ENCODE data around the gene INSC. TPM values are rescaled to one million over a fixed set of nuclear protein-coding genes. Genes with fewer than 3 reads are reported as not detected.

Gene INSC
- total RNA-seq, 1 experiment from 2014 or later = 0.17 TPM

DNA sequence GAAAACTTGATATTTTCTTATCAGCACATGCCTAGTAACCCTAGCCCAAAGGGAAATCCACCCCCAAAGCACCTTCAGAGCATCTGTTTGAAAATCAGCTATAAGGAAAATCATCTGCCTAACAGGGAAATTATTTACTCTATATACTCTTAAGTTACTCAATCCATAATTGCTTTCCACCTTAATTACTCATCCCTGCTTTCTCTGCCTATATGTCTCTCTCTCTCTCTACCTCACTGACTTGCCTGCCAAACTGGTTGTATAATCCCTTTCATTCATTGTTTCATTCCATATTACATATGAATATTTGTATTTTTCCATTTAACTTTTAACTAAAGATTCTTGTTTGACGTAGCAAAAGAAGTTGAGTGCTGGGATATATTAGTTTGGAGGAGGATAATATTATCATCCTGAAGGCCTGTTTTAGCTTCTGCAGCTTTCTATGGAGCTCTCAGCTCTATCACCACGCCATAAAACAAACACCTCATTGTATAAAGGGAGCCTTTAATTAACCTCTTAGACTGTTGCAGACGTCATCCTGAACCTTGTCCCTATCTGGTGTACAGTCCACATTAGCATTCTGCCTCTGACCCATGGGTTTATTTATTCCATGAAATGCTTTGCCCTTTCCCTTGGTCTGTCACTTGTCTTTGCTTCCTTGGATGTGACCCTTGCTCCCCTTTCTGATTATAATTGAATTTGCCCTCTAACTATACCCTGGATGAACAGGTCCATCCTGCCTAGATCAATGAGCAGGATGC lies 98.9 kb downstream of the INSC start:
- DNase-seq (ENCODE audit: low read depth, low spot score) (no peak), ATAC-seq (no peak)
- H3K27ac ChIP-seq (ENCODE audit: low read depth, low read length) = no peak overlapping the region
- no peaks in the 10 kb centered on the region for H3K27me3 ChIP-seq (ENCODE audit: insufficient read depth, low read length)
- CTCF ChIA-PET = interaction anchor here (1.2 kb wide), 1 partner anchor 305 kb away, joined by 3 read pairs; no protein-coding TSS in a partner anchor
- no peaks in the 10 kb centered on the region for H3K4me1 ChIP-seq (ENCODE audit: control insufficient read depth in 1 of 2, insufficient read depth in 2 of 2, low read length in 2 of 2)
- POLR2A ChIA-PET = no interaction called here
- H3K9me2 ChIP-seq (ENCODE audit: insufficient read depth) = no peaks in the 10 kb centered on the region
- no peak overlapping the region for H3K4me3 ChIP-seq (replicated peaks in 1 of 2; ENCODE audit: low read depth in 1 of 2, low read length in 2 of 2)
- intact Hi-C loops (cut with micrococcal nuclease) = no loop called here
- H3K36me3 ChIP-seq (ENCODE audit: control insufficient read depth in 1 of 2, insufficient read depth in 2 of 2, low read length in 2 of 2) = no peaks in the 10 kb centered on the region
- H3K9me3 ChIP-seq (ENCODE audit: control insufficient read depth in 1 of 2, insufficient read depth in 1 of 2, low read depth in 1 of 2, low read length in 2 of 2) = no peaks in the 10 kb centered on the region
- RAD21 ChIA-PET (ENCODE audit: low non-redundant PET in 1 of 2, low total read pairs in 2 of 2, uncharacterized antibody in 2 of 2, unreplicated experiment in 2 of 2) = no interaction called here
- H3K79me2 ChIP-seq (ENCODE audit: insufficient read depth, low read length) = no peaks in the 10 kb centered on the region
- no peak overlapping the region for H2AFZ ChIP-seq (ENCODE audit: low read depth, low read length, poor library complexity, severe bottlenecking)
- TF ChIP-seq RAD21 (IDR thresholded peaks at IDR 0.05; ENCODE audit: low read depth) = no peak
- no peak for TF ChIP-seq ZNF274 (IDR thresholded peaks at IDR 0.05; ENCODE audit: low read depth, low read length)
- BruUV-seq (replicated peaks) = no TSS peak
- H3K9ac ChIP-seq (ENCODE audit: low read length) = no peak overlapping the region
- H4K20me1 ChIP-seq (ENCODE audit: insufficient read depth) = no peaks in the 10 kb centered on the region
- no peak overlapping the region for H3K4me2 ChIP-seq (ENCODE audit: low read length)

DNA sequence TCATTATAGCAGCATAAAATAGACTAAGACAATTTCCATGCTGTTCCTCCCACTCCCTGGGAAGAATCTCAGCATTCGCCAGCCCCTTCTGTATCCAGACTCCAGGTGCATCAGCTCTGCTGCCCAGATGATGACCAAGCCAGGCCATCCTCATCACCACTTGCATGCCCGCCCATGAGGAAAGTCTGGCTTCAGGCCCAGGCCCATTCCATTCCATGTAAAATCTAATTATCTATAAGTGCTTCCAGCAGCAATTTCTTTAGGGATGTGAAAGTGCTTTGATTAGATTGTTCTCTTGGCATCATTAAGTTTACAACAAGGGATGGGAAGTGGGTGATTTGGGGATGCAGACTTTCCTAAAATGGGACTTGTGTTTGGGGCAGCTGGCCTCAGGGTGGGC lies 100.3 kb downstream of the INSC start:
- H3K4me2 ChIP-seq (ENCODE audit: low read length) = no peak overlapping the region
- H3K79me2 ChIP-seq (ENCODE audit: insufficient read depth, low read length) = no peaks in the 10 kb centered on the region
- H3K27me3 ChIP-seq (ENCODE audit: insufficient read depth, low read length) = no peaks in the 10 kb centered on the region
- ATAC-seq (no peak), DNase-seq (ENCODE audit: low read depth, low spot score) (no peak)
- TF ChIP-seq, protein P1, sequence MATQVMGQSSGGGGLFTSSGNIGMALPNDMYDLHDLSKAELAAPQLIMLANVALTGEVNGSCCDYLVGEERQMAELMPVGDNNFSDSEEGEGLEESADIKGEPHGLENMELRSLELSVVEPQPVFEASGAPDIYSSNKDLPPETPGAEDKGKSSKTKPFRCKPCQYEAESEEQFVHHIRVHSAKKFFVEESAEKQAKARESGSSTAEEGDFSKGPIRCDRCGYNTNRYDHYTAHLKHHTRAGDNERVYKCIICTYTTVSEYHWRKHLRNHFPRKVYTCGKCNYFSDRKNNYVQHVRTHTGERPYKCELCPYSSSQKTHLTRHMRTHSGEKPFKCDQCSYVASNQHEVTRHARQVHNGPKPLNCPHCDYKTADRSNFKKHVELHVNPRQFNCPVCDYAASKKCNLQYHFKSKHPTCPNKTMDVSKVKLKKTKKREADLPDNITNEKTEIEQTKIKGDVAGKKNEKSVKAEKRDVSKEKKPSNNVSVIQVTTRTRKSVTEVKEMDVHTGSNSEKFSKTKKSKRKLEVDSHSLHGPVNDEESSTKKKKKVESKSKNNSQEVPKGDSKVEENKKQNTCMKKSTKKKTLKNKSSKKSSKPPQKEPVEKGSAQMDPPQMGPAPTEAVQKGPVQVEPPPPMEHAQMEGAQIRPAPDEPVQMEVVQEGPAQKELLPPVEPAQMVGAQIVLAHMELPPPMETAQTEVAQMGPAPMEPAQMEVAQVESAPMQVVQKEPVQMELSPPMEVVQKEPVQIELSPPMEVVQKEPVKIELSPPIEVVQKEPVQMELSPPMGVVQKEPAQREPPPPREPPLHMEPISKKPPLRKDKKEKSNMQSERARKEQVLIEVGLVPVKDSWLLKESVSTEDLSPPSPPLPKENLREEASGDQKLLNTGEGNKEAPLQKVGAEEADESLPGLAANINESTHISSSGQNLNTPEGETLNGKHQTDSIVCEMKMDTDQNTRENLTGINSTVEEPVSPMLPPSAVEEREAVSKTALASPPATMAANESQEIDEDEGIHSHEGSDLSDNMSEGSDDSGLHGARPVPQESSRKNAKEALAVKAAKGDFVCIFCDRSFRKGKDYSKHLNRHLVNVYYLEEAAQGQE (IDR thresholded peaks at IDR 0.05; ENCODE audit: low read depth) = no peak
- TF ChIP-seq ELF1 (IDR thresholded peaks at IDR 0.05; ENCODE audit: borderline replicate concordance, low read depth) = no peak
- TF ChIP-seq POLR2AphosphoS5 (IDR thresholded peaks at IDR 0.05; ENCODE audit: low read depth, low read length) = no peak
- no peak for TF ChIP-seq CEBPB (IDR thresholded peaks at IDR 0.05; ENCODE audit: low read depth)
- no peak for TF ChIP-seq CBX3 (IDR thresholded peaks at IDR 0.05; ENCODE audit: low read depth)
- TF ChIP-seq ZBTB33 (IDR thresholded peaks at IDR 0.05; ENCODE audit: extremely low read depth, insufficient replicate concordance, low read length) = no peak
- TF ChIP-seq FOSL1 (IDR thresholded peaks at IDR 0.05; ENCODE audit: low read depth) = no peak
- no peak for TF ChIP-seq TCF7L2 (IDR thresholded peaks at IDR 0.05; ENCODE audit: borderline replicate concordance, extremely low read depth, insufficient read depth, insufficient read length)
- no peak for TF ChIP-seq SP1 (IDR thresholded peaks at IDR 0.05; ENCODE audit: low read depth)
- TF ChIP-seq SRF (IDR thresholded peaks at IDR 0.05; ENCODE audit: low read depth) = no peak
- no peak for TF ChIP-seq EZH2 (IDR thresholded peaks at IDR 0.05)
- H3K4me3 ChIP-seq (replicated peaks in 1 of 2; ENCODE audit: low read depth in 1 of 2, low read length in 2 of 2) = no peak overlapping the region
- BruUV-seq (replicated peaks) = no TSS peak
- no peaks in the 10 kb centered on the region for H3K4me1 ChIP-seq (ENCODE audit: control insufficient read depth in 1 of 2, insufficient read depth in 2 of 2, low read length in 2 of 2)
- intact Hi-C loops (cut with micrococcal nuclease) = no loop called here
- no peaks in the 10 kb centered on the region for H4K20me1 ChIP-seq (ENCODE audit: insufficient read depth)
- no peak overlapping the region for H3K27ac ChIP-seq (ENCODE audit: low read depth, low read length)
- no peak overlapping the region for H3K9ac ChIP-seq (ENCODE audit: low read length)
- H3K36me3 ChIP-seq (ENCODE audit: control insufficient read depth in 1 of 2, insufficient read depth in 2 of 2, low read length in 2 of 2) = no peaks in the 10 kb centered on the region
- H2AFZ ChIP-seq (ENCODE audit: low read depth, low read length, poor library complexity, severe bottlenecking) = no peak overlapping the region
- H3K9me2 ChIP-seq (ENCODE audit: insufficient read depth) = no peaks in the 10 kb centered on the region
- ChIA-PET POLR2A (no interaction called here), RAD21 (ENCODE audit: low non-redundant PET in 1 of 2, low total read pairs in 2 of 2, uncharacterized antibody in 2 of 2, unreplicated experiment in 2 of 2) (no interaction called here), CTCF (interaction anchor here (1.4 to 2.2 kb wide), 2 partner anchors 109 to 306 kb away, joined by 3 to 10 read pairs; no protein-coding TSS in a partner anchor)
- no peaks in the 10 kb centered on the region for H3K9me3 ChIP-seq (ENCODE audit: control insufficient read depth in 1 of 2, insufficient read depth in 1 of 2, low read depth in 1 of 2, low read length in 2 of 2)

Data from HCT116 (cell line).